GM19240 (cell line): ENCODE data around the gene ADD1.

Source experiments
- DNase-seq: peaks from one replicate; pipeline ENCODE4 v3.0.0; 2011; ENCODE audit warnings: low spot score; ENCODE audit not compliant: insufficient read length

ADD1 gene

DNA sequence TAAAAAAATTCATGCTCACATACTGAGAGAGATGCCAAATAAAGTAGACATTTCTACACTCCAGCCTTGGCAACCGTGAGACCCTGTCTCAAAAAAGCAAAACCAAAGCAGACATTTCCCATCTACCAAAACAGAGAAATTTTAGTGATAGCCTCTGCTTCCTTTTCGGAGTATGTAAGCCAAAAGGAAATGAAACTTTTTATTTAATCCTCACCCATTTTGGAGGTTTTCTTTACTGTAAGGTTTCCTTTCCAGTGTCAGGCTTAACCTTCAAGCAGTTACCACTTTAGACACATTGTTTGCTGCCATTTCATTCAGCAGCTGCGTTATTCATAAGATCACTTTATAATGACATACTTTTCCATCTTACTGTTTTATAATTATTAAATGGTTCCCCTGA lies 15.9 kb downstream of the ADD1 start:
- DNase-seq, result no peak

DNA sequence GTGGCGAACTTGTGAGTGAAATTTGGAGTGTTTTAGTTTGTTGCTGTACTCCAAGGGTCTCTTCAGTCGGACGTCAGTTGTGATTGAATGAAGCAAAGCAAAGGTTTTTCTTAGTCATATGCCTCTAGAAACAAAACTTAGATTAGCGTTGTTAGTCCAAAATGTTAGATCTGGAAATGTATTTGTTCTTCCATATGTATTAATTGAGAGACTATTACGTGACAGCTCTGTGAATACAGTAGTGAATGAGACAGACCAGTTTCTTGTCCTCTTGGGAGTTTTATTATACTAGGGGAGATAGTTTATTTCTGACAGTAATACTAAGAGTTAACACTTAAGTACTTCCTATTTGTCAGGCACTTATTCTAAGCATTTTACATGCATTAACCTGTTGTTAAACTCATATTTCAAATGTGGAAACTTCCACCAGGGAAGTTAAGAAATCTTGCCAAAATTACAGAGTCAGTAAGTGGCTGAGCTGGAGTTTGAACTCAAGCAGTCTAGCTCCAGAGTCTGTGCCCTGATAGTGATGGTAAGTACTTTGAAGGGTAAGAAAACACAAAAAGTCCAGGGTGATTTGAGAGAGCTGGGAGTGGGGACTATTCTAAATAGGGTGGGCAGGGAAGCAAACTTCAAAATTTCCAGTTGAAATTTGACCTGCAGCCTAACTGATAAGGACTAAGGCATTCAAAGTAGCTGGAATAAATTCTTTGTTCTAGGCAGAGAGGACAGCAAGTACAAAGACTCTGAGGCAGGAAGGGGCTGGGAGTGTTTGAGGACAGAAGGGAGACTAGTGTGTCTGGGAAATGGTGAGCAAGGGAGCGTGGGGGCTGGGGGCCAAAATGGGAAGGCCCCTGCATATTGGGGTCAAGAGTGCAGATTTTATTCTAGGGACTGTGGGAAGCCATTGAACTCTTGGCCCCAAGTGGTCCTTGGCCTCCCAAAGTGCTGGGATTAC lies 17.0 kb downstream of the ADD1 start:
- no peak for DNase-seq

DNA sequence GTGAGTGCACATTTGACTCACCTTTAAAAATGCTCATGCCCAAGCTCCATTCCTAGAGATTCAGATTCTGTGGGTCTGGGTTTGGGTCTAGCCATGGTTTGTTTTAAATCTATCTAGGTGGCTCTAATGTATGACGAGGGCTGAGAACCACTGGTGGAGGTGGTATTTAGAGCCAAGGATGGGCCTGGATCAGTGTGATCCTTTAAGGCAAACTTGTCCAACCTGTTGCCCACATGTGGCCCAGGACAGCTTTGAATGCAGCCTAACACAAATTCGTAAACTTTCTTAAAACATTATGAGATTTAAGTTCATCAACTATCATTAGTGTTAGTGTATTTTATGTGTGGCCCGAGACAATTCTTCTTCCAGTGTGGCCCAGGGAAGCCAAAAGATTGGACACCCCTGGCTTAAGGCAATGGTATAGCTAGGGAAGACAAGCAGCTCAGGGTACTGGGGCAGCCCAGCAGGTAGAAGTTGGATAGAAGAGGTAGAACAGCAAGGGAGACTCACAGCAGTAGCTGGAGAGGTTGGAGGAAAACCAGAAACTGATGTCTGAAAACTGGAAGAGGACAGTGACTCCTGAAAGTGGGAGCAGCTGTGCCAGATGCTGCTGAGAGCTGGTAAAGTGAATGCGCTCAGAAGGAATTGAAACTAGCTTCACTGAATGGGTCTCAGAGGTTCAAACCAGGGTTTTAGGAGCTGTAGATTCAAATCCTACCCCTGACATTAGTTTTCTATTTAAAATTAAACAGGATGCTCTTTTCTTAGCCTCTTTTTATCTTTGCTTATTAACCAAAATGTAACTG lies 18.2 kb downstream of the ADD1 start:
- DNase-seq, result no peak

DNA sequence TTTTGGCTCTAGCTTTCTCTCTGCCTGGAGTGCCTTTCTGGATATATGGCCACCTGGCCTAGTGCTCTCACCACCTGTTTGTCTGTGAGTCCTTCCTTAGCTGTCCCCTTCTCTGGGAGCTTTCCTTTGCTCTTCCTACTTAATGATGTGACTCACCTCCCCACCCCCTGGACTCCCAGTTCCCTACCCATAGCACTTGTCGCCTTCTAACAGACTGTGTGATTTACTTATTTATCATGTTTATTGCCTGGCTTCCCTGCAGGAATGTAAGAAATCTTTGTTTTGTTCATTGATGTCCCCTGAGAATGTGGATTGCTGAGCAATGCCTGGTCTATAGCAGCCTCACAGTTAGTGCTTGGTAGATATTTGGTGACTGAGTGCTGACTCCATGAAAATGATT lies 18.9 kb downstream of the ADD1 start:
- DNase-seq, result no peak

DNA sequence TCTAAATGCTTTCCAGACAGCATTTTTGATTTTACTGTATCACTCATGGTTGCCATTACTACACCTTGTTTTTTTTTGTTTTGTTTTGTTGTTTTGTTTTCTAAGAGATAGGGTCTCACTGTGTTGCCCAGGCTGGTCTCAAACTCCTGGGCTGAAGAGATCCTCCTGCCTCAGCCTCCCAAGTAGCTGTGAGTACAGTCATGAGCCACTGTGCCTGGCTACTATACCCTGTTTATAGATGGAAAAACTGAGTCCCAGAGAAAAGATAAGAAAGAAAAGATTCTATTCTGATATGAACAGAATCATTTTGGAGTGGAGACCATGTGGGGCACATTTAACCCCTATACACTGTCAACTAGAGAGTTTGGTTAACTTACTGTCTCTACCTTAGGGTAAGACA lies 20.0 kb downstream of the ADD1 start:
- DNase-seq, result no peak

DNA sequence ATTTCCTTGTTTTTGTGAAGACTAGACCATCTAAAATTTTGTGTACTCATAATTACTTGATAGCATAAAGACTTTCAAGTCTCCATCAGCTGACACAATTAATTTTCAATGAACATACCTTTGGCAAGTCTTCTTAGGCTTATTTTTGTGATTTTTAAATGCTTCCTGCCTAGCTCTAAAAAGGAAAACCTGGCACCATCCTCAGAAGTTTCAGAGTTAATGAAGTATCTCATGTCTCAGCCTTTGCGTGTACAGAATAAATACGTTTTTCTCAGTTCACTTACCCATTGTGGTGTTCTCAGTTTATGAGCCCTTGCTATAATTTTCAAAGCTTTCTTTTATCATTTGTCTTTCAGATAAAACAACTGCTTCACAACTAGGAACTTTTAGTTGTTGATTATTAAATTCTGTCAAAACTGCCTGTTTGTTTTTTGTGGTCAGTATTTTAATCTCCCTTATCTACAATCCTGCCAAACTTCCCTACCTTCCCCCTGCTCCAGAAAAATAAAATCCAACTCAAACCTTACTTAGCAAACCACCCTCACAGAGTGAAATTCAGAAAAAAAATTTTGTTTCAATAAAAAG lies 21.6 kb downstream of the ADD1 start:
- no peak for DNase-seq

DNA sequence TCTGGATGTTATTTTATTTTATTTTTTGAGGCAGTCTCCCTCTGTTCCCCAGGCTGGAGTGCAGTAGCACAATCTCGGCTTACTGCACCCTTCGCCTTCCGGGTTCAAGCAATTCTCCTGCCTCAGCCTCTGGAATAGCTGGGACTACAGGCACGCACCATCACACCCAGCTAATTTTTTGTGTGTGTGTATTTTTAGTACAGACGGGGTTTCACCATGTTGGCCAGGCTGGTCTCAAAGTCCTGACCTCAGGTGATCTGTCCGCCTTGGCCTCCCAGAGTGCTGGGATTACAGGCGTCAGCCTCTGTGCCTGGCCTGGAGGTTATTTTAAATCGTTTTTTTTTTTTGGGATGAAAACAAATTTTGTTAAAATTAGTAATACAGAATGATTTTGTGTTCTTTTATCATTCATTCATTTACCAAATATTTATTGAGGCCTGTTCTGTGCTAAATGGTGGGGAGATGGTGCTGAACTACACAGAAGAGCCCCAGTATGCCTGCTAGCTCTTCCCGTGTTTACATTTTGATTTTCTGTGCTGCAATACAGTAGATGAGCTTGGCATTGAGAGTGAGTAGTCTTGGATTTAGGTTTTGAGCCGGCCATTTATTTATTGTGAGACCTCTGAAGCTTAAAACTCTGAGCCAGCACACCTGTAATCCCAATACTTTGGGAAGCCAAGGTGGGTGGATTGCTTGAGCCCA lies 22.7 kb downstream of the ADD1 start:
- DNase-seq, result no peak

DNA sequence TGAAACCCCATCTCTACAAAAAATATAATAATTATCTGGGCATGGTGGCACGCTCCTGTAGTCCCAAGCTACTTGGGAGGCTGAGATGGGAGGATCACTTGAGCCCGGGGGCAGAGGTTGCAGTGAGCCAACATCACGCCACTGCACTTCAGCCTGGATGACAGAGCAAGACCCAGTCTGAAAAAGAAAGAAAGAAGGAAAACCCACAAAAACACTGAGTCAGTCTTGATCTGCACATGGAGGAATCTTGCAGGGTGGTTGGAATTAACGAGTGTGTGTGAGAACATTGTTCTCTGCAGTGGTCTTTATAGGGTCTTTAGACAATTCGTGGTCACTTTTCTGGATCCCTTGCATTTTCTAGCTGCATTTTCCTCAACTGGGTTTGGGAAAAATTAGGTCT lies 23.2 kb downstream of the ADD1 start:
- no peak for DNase-seq

DNA sequence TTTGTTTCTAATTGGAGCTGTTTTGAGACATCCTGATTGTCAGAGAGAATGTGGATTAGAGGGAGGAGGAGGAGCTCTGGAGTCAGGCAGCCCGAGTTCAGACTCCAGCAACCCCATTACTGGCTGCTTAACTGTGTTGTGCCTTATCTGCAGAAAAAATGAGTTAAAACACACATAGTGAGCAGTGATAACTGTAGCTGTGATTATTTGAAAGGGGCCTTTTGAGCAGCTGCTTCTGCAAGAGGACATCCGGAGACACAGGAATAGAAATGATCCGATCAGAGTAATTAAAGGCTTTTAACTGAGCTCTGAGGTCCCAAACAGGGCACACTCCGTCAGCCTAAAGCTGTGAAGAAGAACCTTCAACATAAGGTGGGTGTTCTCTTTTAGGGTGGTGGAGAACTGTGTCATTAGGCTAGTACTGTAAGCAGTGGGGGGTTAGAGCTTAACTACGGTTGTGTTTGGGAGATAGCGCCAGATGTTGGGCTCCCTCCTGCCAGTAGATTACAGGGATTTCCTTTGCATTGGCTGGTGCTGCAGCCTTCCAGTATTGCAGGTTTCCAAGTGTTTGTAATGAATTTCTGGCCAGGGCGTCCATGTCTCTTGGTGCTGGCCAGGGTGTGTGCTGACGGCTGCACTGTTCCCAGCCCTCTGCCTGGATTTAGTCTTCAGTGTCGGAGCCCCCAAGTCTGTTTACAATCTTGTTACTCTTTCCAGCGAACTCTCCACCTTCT lies 24.3 kb downstream of the ADD1 start:
- DNase-seq, result no peak

DNA sequence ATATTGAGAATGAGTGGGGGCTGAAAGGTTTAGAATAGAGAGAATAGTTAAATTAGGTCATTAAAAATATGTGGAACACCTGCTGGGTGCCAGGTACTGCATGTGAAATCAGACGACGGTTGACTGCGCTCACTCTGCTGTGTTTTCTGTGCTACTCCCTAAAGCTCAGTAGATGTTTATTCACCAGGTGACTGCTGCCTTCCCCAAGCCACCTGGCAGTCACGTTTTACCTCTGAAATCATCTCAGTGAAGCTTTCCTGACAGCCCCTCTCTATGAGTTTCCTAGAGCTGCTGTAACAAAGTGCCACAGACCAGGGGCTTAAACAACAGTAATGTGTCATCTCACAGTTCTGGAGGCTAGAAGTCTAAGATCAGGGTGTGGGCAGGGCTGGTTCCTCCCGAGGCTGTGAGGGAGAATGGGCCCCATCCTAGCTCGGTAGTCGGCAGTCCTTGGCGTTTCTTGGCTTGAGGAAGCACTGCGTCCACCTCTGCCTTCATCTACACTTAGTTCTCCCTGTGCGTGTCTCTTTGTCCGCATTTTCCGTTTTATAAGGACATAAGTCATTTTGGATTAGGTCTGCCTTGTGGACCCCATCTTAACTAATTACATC lies 25.3 kb downstream of the ADD1 start:
- DNase-seq, result no peak

DNA sequence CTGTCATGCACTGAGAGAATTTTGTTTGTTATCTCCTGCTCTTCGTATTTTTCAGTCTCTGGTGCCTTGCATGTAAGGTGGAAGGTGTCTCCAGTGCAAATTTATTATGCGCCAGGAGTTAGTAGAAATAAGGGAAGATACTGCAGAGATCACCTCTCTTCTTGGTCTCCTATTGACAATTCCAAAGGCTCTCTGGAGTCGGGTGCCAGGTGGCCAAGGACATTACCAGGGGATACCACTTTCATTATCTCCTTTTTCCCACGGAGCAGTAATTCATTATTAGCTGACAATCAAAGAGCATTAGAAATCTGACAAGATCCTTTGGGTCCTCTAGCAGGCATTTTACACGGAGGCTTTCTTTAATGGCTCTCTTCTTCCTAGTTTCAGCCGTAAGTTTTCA lies 26.0 kb downstream of the ADD1 start:
- DNase-seq, result no peak

DNA sequence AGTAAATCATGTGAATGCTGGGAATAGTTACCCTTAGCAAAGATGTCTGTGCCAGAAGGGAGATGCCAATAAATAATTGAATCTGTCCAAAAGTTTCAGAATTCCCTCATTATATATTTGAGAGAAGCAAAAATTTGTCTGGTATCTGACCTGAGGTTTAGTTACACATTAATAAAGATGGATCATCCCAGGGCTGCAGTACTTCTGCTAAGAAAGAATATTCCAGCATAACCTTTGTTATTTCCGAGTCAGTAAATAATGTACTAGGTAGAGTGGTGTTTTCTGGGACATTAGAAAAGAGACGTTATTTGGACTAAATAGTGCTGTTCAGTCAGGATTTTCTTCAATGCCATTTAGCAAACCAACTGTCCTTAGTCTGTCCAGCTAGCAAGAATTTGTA lies 26.4 kb downstream of the ADD1 start:
- DNase-seq, result no peak

DNA sequence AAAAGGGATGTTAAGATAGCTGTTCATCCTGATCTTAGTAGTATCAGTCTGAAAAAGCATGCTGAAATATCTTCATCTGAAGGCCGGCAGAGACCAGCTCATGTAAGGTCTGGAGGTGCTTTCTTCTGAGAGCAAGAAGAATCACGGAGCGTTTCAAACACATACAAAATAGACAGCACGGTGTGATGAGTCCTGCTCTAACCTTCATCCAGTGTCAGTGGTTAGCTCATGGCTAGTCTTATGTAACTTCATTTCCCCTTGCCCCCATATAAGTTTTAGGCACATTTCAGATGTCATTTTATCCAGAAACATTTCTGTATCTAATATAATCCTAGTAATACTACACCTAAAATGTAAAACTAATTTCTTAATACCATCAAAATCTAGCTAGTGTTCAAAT lies 27.8 kb downstream of the ADD1 start:
- no peak for DNase-seq

DNA sequence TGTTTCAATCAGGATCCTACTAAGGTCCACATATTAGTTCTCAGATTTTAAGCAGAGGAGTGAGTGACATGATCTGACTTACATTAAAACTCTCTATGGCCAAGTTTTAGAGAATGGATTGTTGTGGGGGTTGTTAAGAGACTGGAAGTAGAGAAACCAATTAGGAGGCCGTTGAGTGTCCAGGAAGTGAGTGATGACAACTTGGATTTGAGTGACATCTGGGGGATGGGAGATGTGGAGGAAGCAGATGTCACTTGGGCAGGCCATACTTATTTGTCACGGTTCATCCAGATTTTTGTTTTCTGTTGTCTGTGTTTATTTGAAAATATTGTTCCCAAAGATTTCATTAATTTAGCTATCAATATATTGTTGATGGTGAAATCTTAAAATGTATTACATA lies 28.3 kb downstream of the ADD1 start:
- no peak for DNase-seq

DNA sequence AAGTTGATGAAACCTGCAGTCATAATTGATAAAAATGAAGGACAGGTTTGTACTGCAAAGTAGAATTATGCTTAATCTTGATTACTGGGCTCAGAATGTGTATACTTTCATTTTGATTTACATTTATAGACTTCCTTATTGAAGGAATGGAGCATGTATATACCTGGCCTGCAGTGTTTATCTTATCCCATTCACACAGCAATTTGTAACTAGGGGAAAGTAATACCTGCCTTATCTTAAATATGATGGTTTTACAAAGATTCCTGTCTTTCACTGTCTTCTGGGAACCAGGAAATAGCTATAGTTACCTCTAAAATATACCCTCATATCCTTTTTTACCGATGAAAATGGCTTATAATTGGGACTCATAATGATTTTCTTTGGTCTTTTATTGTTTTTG lies 29.7 kb downstream of the ADD1 start:
- DNase-seq, result no peak

DNA sequence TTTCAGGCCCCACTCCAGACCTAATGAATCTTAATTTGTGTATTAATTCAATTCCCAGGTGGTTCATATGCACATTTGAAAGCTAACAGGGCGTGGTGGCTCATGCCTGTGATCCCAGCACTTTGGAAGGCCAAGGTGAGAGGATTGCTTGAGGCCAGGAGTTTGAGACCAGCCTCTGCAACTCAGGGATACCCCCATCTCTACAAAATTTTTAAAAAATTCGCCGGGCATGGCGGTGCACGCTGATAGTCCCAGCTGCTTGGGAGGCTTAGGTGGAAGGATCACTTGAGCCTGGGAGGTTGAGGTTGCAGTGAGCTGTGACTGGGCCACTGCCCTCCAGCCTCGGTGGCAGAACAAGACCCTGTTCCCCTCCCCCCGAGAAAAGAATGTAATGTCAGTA lies 31.2 kb downstream of the ADD1 start:
- no peak for DNase-seq

DNA sequence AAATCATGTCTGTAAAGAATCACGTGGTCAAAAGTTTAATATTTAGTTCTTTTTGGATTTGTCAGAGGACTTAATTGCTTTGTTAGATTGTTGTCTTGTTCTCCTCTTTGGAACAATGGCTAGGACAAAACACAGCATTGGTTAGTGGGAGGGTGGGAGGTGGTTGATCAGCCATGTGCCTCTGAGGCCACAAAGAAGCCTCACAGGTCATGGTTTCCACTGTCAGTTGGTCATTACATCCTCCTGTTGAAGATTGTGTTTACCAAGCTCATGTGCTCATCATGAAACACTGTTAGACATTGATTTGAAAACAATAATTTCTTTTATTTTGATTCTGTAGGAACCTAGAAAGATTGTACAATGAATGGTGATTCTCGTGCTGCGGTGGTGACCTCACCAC lies 31.9 kb downstream of the ADD1 start:
- no peak for DNase-seq

DNA sequence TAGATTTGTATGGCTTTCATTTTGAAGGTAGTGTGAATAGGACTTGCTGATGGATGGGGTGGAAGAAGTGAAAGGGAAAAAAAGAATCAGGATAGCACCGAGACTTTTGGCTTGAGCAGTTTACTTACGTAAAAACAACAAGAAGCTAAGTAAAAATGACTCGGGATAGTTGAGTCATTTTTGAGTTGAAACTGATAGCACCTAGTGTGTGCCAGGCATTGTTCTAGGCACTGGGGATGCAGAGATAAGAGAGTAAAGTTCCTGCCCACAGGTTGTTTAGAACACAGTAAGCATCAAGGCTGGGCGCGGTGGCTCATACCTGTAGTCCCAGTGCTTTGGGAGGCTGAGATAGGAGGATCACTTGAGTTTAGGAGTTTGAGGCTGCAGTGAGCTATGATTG lies 34.7 kb downstream of the ADD1 start:
- no peak for DNase-seq

DNA sequence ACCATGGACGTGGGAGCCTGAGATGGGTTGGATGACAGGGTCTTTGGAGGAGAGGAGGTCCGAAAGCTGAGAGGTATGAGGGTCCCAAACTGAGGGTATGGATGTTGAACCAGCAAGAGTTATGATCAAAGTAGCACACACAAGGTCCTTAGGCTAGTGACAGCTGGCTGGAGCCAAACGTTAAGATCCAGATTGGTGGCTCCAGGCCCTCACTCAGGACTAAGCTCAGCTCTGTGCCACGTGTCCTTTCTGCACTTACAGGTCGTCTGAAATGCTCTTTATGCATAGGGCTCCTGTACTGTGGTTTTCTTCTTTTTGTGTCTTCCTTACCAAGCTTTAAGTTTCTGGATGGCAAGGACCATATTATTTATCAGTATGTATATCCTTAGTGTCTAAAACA lies 35.4 kb downstream of the ADD1 start:
- DNase-seq, result no peak

DNA sequence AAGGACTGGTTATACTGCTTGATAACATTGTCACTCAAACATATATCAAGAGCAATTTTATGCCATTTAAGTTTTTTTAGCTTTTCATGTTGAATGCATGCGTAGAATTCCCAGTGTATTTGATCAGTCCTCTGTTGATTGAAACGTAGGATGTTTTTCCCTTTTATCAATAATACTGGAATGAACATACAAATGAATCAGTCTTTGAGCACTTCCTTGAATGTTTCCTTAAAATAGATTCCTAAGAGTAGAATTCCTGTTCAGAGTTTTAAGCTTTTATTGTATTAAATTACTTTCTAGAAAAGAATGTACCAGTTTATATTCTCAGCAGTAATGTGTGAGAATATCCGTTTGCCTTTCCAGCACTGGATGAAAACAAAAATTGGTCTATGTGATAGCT lies 37.8 kb downstream of the ADD1 start:
- no peak for DNase-seq

DNA sequence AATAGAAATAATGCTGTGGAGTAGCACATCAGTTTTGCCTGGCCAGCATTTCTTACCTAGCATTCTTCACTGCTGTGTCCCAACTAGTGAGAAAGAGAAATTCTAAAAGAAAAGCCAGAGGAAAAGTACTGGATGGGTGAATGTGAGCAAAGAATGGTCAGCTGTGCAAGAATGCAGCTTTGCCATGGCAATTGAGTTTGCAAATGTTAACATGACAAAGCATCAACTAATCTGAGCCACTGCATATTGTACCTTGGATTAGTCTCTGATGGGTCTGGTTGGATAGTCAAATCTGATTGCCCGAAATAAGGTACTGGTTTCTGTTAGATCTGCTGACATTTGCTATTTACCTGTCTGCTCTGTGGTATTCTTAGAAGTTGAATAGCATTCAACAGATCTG lies 38.7 kb downstream of the ADD1 start:
- no peak for DNase-seq
